ENCODE measurements around the gene ITGA6. TPM values are rescaled to one million over a fixed set of nuclear protein-coding genes. Genes with fewer than 3 reads are reported as not detected.

ITGA6 gene
- total RNA-seq, 4 donors from 2014 or later, result 22.5 to 40.6 (median 29.2) TPM

DNA sequence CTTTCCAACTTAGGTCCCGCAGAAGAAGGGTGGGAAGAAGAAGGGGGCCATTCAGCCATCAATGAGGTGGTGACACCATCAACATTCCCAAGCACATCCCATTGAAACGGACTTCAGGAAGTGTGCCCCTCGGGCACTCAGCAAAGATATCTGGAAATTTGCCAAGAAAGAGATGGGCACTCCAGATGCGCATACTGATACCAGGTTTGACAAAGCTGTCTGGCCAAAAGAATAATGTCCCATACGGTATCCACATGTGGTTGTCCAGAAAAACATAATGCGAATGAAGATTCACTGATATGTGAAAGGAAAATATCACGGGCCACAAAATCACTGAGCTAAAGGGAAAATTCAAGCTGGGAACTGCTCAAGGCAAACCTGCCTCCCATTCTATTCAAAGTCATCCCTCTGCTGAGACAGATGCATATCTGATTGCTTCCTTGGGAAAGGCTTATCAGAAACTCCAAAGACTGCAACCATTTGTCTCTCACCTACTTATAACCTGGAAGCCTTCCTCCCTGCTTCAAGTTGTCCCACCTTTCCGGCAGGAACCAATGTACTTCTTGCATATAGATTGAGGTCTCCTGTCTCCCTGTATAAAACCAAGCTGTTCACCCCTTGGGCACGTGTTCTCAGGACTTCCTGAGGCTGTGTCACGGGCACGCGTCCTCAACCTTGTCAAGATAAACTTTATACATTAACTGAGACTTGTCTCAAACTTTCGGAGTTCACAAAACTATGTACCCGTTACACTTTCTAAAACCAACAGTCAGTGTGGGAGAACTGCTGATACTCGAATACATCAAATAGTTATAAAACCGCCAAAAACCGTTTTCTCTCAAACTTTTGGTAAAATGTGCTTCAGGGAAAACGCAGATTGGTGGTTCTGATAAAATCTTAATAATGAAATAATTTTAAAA is 127.2 kb downstream of the ITGA6 start:
- no peaks in the 10 kb centered on the region for H3K36me3 ChIP-seq
- H3K4me1 ChIP-seq, result peaks cover 8 to 17% of the 10 kb centered on the region in 2 donors
- in situ Hi-C loops (cut with MboI; ENCODE audit: low sequenced_read_pairs in 4 of 4) (loop anchor here in 1 of 4 donors (25.0 kb wide), 1 partner anchor 642 kb away; the partner anchor contains the start of gene HAT1), intact Hi-C loops (cut with DNase I; ENCODE audit: low total_unique reads) (loop anchor here (1.0 to 5.0 kb wide), 3 partner anchors 203 to 867 kb away; partner anchors contain the start of genes DYNC1I2 and HAT1)
- ATAC-seq (no peak), DNase-seq (no peak)
- peak overlapping the region; percentile 72 to 95 (median 78) for H3K4me3 ChIP-seq
- peak overlapping the region; percentile 88 to 98 (median 94) for H3K27ac ChIP-seq
- no peaks in the 10 kb centered on the region for H3K27me3 ChIP-seq
- no peak for TF ChIP-seq POLR2A (IDR thresholded peaks at IDR 0.05)
- TF ChIP-seq, protein P1, sequence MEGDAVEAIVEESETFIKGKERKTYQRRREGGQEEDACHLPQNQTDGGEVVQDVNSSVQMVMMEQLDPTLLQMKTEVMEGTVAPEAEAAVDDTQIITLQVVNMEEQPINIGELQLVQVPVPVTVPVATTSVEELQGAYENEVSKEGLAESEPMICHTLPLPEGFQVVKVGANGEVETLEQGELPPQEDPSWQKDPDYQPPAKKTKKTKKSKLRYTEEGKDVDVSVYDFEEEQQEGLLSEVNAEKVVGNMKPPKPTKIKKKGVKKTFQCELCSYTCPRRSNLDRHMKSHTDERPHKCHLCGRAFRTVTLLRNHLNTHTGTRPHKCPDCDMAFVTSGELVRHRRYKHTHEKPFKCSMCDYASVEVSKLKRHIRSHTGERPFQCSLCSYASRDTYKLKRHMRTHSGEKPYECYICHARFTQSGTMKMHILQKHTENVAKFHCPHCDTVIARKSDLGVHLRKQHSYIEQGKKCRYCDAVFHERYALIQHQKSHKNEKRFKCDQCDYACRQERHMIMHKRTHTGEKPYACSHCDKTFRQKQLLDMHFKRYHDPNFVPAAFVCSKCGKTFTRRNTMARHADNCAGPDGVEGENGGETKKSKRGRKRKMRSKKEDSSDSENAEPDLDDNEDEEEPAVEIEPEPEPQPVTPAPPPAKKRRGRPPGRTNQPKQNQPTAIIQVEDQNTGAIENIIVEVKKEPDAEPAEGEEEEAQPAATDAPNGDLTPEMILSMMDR (IDR thresholded peaks at IDR 0.05 in 4 of 5, conservative IDR thresholded peaks at IDR 0.05 in 1 of 5), result no peak
- H3K9me3 ChIP-seq, result no peaks in the 10 kb centered on the region

DNA sequence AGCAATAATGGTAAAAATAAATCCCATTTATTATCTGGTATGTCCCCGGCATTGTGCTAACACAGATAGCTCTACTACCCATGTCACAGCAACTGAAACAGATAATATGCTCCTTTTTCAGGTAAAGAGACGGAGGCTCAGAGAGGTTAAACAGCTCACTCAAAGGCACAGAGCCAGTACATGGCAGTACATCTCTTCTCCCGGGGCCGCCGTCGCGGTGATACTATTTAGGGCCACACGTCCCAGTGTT is 127.8 kb downstream of the ITGA6 start:
- intact Hi-C loops (cut with DNase I; ENCODE audit: low total_unique reads), result loop anchor here (1.0 to 5.0 kb wide), 3 partner anchors 204 to 868 kb away; partner anchors contain the start of genes DYNC1I2 and HAT1

More for the DNA sequence above, 127.8 kb downstream of the ITGA6 start:
- Histone ChIP-seq H3K4me1 (peaks cover 8 to 17% of the 10 kb centered on the region in 2 donors), H3K4me3 (peak overlapping the region; percentile 72 to 95 (median 78)), H3K9me3 (no peaks in the 10 kb centered on the region), H3K27me3 (no peaks in the 10 kb centered on the region), H3K27ac (peak overlapping the region; percentile 88 to 98 (median 94)), H3K36me3 (no peaks in the 10 kb centered on the region)
- TF ChIP-seq POLR2A (IDR thresholded peaks at IDR 0.05), result no peak
- TF ChIP-seq, protein P1 (IDR thresholded peaks at IDR 0.05 in 4 of 5, conservative IDR thresholded peaks at IDR 0.05 in 1 of 5), result no peak
- in situ Hi-C loops (cut with MboI; ENCODE audit: low sequenced_read_pairs in 4 of 4), result loop anchor here in 1 of 4 donors (25.0 kb wide), 1 partner anchor 643 kb away; the partner anchor contains the start of gene HAT1
- DNase-seq (no peak), ATAC-seq (no peak)

Other genes with a start within 250 kb of the ITGA6 start
- gene PDK1, start 128.5 kb downstream of the ITGA6 start, total RNA-seq, result 10 to 100 TPM in 3 of 4 donors, 1 to 10 TPM in 1; 5.8 to 23.8 (median 14.0) TPM

Data from gastrocnemius medialis (tissue), 4 donors.